Natural killer cell (primary cell): Measurements from ENCODE around the gene MYH10. TPM values are rescaled to one million over a fixed set of nuclear protein-coding genes. Genes with fewer than 3 reads are reported as not detected.

Experiments
- ATAC-seq, 3 donors: fragments of 150-1000 bp in 2 of 3; fragments of 200-7000 bp in 1 of 3; cut with Tn5 transposase; 1 replicate in 1 of 3; 2 replicates in 2 of 3; pipeline ENCODE4 v1.10.0; 2021; ENCODE audit warnings: mild to moderate bottlenecking in 2 of 3, moderate library complexity in 2 of 3
- DNase-seq, 2 donors: peaks; one replicate each; pipeline versions ENCODE4 v3.0.0 to v3.0.0-alpha.2; 2013 to 2021; ENCODE audit warnings: mixed read lengths in 1 of 2
- H3K27ac ChIP-seq: one replicate; pipeline ENCODE4 v1.5.1; 2013; ENCODE audit warnings: mild to moderate bottlenecking, low read length
- H3K27me3 ChIP-seq: one replicate; pipeline ENCODE4 v1.6.1; 2013; ENCODE audit warnings: low read length; ENCODE audit not compliant: control insufficient read depth, insufficient read depth
- H3K36me3 ChIP-seq: one replicate; pipeline ENCODE4 v1.6.1; 2013; ENCODE audit warnings: low read length; ENCODE audit not compliant: control insufficient read depth, insufficient read depth
- H3K4me1 ChIP-seq: one replicate; pipeline ENCODE4 v1.6.1; 2013; ENCODE audit warnings: low read length; ENCODE audit not compliant: control insufficient read depth, insufficient read depth
- H3K4me3 ChIP-seq: one replicate; pipeline ENCODE4 v1.5.1; 2013; ENCODE audit warnings: low read length
- H3K9me3 ChIP-seq: one replicate; pipeline ENCODE4 v1.6.1; 2013; ENCODE audit warnings: low read length; ENCODE audit not compliant: control insufficient read depth, insufficient read depth
- H3K27ac Mint-ChIP-seq, 2 donors: one replicate each; pipeline ENCODE4 v1.8.0; 2022; ENCODE audit warnings: mild to moderate bottlenecking in 2 of 2, mixed read lengths in 2 of 2, moderate library complexity in 1 of 2
- H3K27me3 Mint-ChIP-seq, 2 donors: one replicate each; pipeline ENCODE4 v1.8.0; 2022; ENCODE audit warnings: low read depth in 2 of 2, mixed read lengths in 2 of 2
- H3K36me3 Mint-ChIP-seq: one replicate; pipeline ENCODE4 v1.8.0; 2022; ENCODE audit warnings: mixed read lengths
- H3K4me1 Mint-ChIP-seq, 2 donors: one replicate each; pipeline ENCODE4 v1.8.0; 2022; ENCODE audit warnings: mixed read lengths in 2 of 2
- H3K4me3 Mint-ChIP-seq: one replicate; pipeline ENCODE4 v1.8.0; 2022; ENCODE audit warnings: mild to moderate bottlenecking, moderate library complexity, mixed read lengths
- H3K9me3 Mint-ChIP-seq, 2 donors: one replicate each; pipeline ENCODE4 v1.8.0; 2022; ENCODE audit warnings: mixed read lengths in 2 of 2
- CTCF ChIP-seq: fragments of 200-600 bp; IDR thresholded peaks from one replicate; pipeline ENCODE4 v1.8.0; 2022; ENCODE audit warnings: antibody characterized with exemption
- WGBS: methylation state at CpG from one replicate; pipeline ENCODE4 v1.1.7; 2013; ENCODE audit warnings: missing lambda C conversion rate; ENCODE audit not compliant: insufficient coverage; 5-methylcytosine and 5-hydroxymethylcytosine counted together
- intact Hi-C: fragments of 100-400 bp; cut with micrococcal nuclease; formaldehyde crosslinking; loops from one replicate; pipeline ENCODE4 v1.14.2; 2022
- total RNA-seq, 4 donors: library from RNA; stranded (reverse); fragments of 120-200 nt in 1 of 4; gene quantifications; one replicate each; pipeline versions ENCODE4 v1.2.3 to v1.2.4, GENCODE V29; 2013 to 2022

MYH10 gene
- total RNA-seq, 3 donors from 2014 or later (not counting 1 experiment from before 2014, with no cell fraction given) = 0.28 to 1.5 (median 1.0) TPM

GRCh38 chr17:8436169-8436843 lies 194.2 kb downstream of the MYH10 start:
- no peaks in the 10 kb centered on the region for H3K9me3 ChIP-seq
- Mint-ChIP-seq H3K27ac (peak overlapping the region; percentile 95 to 98), H3K9me3 (no peaks in the 10 kb centered on the region), H3K4me3 (peak overlapping the region; percentile 97), H3K4me1 (peaks cover 20 to 30% of the 10 kb centered on the region in 2 donors), H3K27me3 (no peaks in the 10 kb centered on the region), H3K36me3 (no peaks in the 10 kb centered on the region)
- peak overlapping the region; percentile 97 for H3K27ac ChIP-seq
- intact Hi-C loops = loop anchor here (5.0 kb wide), 1 partner anchor 54 kb away; the partner anchor contains the start of gene RPL26
- H3K27me3 ChIP-seq = no peaks in the 10 kb centered on the region
- peaks cover 2% of the 10 kb centered on the region for H3K36me3 ChIP-seq
- peaks cover 16% of the 10 kb centered on the region for H3K4me1 ChIP-seq
- TF ChIP-seq CTCF = no peak
- peak; percentile 49 to 67 (median 52) for ATAC-seq
- peak overlapping the region; percentile 61 for H3K4me3 ChIP-seq
- DNase-seq = peak in 1 of 2 donors; percentile 77
- WGBS = under 1% methylated on average over 41 of the region's 43 CpGs

- H3K36me3 ChIP-seq = peaks cover 2% of the 10 kb centered on the region
- intact Hi-C loops = loop anchor here (5.0 kb wide), 1 partner anchor 53 kb away; the partner anchor contains the start of gene RPL26
- Mint-ChIP-seq H3K27me3 (no peaks in the 10 kb centered on the region), H3K4me1 (peaks cover 13 to 22% of the 10 kb centered on the region in 2 donors), H3K9me3 (no peaks in the 10 kb centered on the region), H3K27ac (peak within 1 kb of the TSS; percentile 95 to 98), H3K36me3 (no peaks in the 10 kb centered on the region), H3K4me3 (peak within 1 kb of the TSS; percentile 97)
- DNase-seq (peak; percentile 99), ATAC-seq (peak; percentile 92 to 98 (median 94))
- peak within 1 kb of the TSS; percentile 97 for H3K27ac ChIP-seq
- TF ChIP-seq CTCF = no peak
- under 1% methylated on average over 66 of the region's 68 CpGs for WGBS
- H3K9me3 ChIP-seq = no peaks in the 10 kb centered on the region
- H3K4me3 ChIP-seq = peak within 1 kb of the TSS; percentile 61
- no peaks in the 10 kb centered on the region for H3K27me3 ChIP-seq
- peaks cover 16% of the 10 kb centered on the region for H3K4me1 ChIP-seq
Observed at GRCh38 chr17:8435245-8436168, 195.0 kb downstream of the MYH10 start, which contains the start of gene NDEL1. Gene NDEL1 (plus strand): TSS chr17:8435884. CDS start chr17:8444272, 8,388 bp downstream.

GRCh38 chr17:8430966-8431365 lies 199.6 kb downstream of the MYH10 start:
- Mint-ChIP-seq H3K27ac (no peak overlapping the region), H3K36me3 (no peaks in the 10 kb centered on the region), H3K9me3 (no peaks in the 10 kb centered on the region), H3K4me3 (no peak overlapping the region), H3K27me3 (peaks cover 0 to 3% of the 10 kb centered on the region in 2 donors), H3K4me1 (peaks cover 0 to 5% of the 10 kb centered on the region in 2 donors)
- DNase-seq (no peak), ATAC-seq (no peak)
- no peak overlapping the region for H3K4me3 ChIP-seq
- no peaks in the 10 kb centered on the region for H3K9me3 ChIP-seq
- no peak overlapping the region for H3K27ac ChIP-seq
- no peaks in the 10 kb centered on the region for H3K36me3 ChIP-seq
- intact Hi-C loops = no loop called here
- 90% methylated on average over 7 of the region's 7 CpGs for WGBS
- H3K4me1 ChIP-seq = peaks cover 3% of the 10 kb centered on the region
- no peak for TF ChIP-seq CTCF
- H3K27me3 ChIP-seq = no peaks in the 10 kb centered on the region
